Colonic mucosa (tissue), 4 donors: ENCODE data around the gene ACE2. TPM values are rescaled to one million over a fixed set of nuclear protein-coding genes. Genes with fewer than 3 reads are reported as not detected.

Source experiments
- DNase-seq: peaks from one replicate; pipeline ENCODE4 v3.0.0-alpha.2; 2020
- H3K27ac ChIP-seq: fragments of 200-600 bp; one replicate; pipeline ENCODE4 v1.8.0; 2021
- H3K27me3 ChIP-seq: fragments of 200-600 bp; one replicate; pipeline ENCODE4 v1.8.0; 2021
- H3K36me3 ChIP-seq: fragments of 200-600 bp; one replicate; pipeline ENCODE4 v1.8.0; 2021
- H3K4me1 ChIP-seq: fragments of 200-600 bp; one replicate; pipeline ENCODE4 v1.8.0; 2021; ENCODE audit warnings: mild to moderate bottlenecking
- H3K4me3 ChIP-seq: fragments of 200-600 bp; one replicate; pipeline ENCODE4 v1.8.0; 2021
- H3K9ac ChIP-seq, 2 donors: one replicate each; pipeline ENCODE4 v1.7.0; 2013; ENCODE audit warnings: control low read depth in 2 of 2, low read depth in 2 of 2, low read length in 2 of 2
- H3K9me3 ChIP-seq: fragments of 200-600 bp; one replicate; pipeline ENCODE4 v1.8.0; 2021
- CTCF ChIP-seq: fragments of 200-600 bp; IDR thresholded peaks from one replicate; pipeline ENCODE4 v1.8.0; 2022; ENCODE audit warnings: antibody characterized with exemption, mild to moderate bottlenecking
- intact Hi-C: fragments of 100-400 bp; cut with DNase I; formaldehyde crosslinking; loops from one replicate; pipeline ENCODE4 v1.14.1; 2022
- total RNA-seq, 2 donors: library from RNA; stranded (reverse); fragmentation: NEBNext Ultra II Directional in 1 of 2; extraction: Animal tissue kit (Norgen Biotek cat#: 25700) in 1 of 2; gene quantifications; one replicate each; pipeline ENCODE4 v1.2.1, GENCODE V29; 2021
- donor health status: healthy.
- donor health status: DM: no; HTN: no; CAD: no.
- donor health status: DM: no; HTN: no; CAD: no.

Gene ACE2
- total RNA-seq, 2 donors from 2014 or later = 19.5 to 38.7 TPM

DNA sequence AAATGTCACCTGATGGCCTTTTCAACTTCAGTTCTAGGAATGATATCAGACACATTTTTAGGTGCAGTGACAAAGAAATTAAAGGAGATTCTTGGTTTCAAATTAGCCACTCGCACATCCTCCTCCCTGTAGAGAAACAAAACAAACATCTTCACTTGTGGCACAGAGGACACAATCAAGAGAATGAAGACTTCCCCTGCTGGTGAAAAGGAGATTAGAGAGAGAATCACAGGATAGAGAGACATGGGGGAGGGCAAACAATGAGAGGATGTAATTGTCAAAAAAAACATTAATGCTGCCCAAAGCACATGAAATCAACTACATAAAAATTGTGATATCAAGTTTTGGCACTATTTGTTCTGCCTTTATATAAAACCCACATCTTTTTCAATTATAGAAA lies 34.5 kb downstream of the ACE2 start:
- H3K9ac ChIP-seq = no peak overlapping the region
- H3K27me3 ChIP-seq = no peaks in the 10 kb centered on the region
- no peak overlapping the region for H3K27ac ChIP-seq
- no peaks in the 10 kb centered on the region for H3K9me3 ChIP-seq
- H3K4me3 ChIP-seq = no peak overlapping the region
- no peaks in the 10 kb centered on the region for H3K36me3 ChIP-seq
- no peak for DNase-seq
- intact Hi-C loops = loop anchor here (10.0 kb wide), 1 partner anchor 221 kb away; no protein-coding TSS in a partner anchor
- no peak for TF ChIP-seq CTCF
- no peaks in the 10 kb centered on the region for H3K4me1 ChIP-seq

GRCh38 chrX:15564981-15565579 lies 35.7 kb downstream of the ACE2 start:
- intact Hi-C loops = loop anchor here (10.0 kb wide), 1 partner anchor 220 kb away; no protein-coding TSS in a partner anchor

DNA sequence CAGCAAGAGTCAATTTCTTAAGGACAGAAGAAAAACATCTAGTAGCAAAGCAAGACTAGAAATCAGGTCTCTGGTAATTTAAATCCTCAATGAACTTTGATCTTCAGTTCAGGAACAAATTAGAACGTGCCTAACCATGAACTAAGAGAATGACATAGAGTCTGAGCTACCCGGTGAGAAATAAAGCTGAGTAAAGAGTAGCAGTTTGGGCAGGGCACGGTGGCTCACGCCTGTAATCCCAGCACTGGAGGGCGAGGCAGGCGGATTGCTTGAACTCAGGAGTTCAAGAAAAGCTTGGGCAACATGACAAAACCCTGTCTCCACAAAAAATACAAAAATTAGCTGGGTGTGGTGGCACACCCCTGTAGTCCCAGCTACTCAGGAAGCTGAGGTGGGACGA lies 37.7 kb downstream of the ACE2 start:
- Histone ChIP-seq H3K9ac (no peak overlapping the region), H3K4me1 (no peaks in the 10 kb centered on the region), H3K27me3 (no peaks in the 10 kb centered on the region), H3K4me3 (no peak overlapping the region), H3K36me3 (no peaks in the 10 kb centered on the region), H3K27ac (no peak overlapping the region), H3K9me3 (no peaks in the 10 kb centered on the region)
- no peak for TF ChIP-seq CTCF
- peak; percentile 38 for DNase-seq
- intact Hi-C loops = loop anchor here (10.0 kb wide), 1 partner anchor 218 kb away; no protein-coding TSS in a partner anchor

More at GRCh38 chrX:15564981-15565579, 35.7 kb downstream of the ACE2 start:
- H3K4me3 ChIP-seq = no peak overlapping the region
- H3K4me1 ChIP-seq = no peaks in the 10 kb centered on the region
- TF ChIP-seq CTCF = peak; percentile 34
- no peak overlapping the region for H3K9ac ChIP-seq
- no peak overlapping the region for H3K27ac ChIP-seq
- peak; percentile 70 for DNase-seq
- H3K9me3 ChIP-seq = no peaks in the 10 kb centered on the region
- no peaks in the 10 kb centered on the region for H3K27me3 ChIP-seq
- H3K36me3 ChIP-seq = no peaks in the 10 kb centered on the region

GRCh38 chrX:15560924-15561323 lies 39.8 kb downstream of the ACE2 start:
- no peak overlapping the region for H3K4me3 ChIP-seq
- H3K36me3 ChIP-seq = no peaks in the 10 kb centered on the region
- no peak overlapping the region for H3K27ac ChIP-seq
- H3K4me1 ChIP-seq = no peaks in the 10 kb centered on the region
- H3K9me3 ChIP-seq = no peaks in the 10 kb centered on the region
- no peak for DNase-seq
- no peak for TF ChIP-seq CTCF
- intact Hi-C loops = loop anchor here (10.0 kb wide), 1 partner anchor 216 kb away; no protein-coding TSS in a partner anchor
- no peaks in the 10 kb centered on the region for H3K27me3 ChIP-seq
- H3K9ac ChIP-seq = no peak overlapping the region

- H3K27ac ChIP-seq = no peak overlapping the region
- no peak overlapping the region for H3K4me3 ChIP-seq
- TF ChIP-seq CTCF = no peak
- no peaks in the 10 kb centered on the region for H3K27me3 ChIP-seq
- H3K9me3 ChIP-seq = no peaks in the 10 kb centered on the region
- no peak for DNase-seq
- no peaks in the 10 kb centered on the region for H3K4me1 ChIP-seq
- no peaks in the 10 kb centered on the region for H3K36me3 ChIP-seq
- H3K9ac ChIP-seq = no peak overlapping the region
- intact Hi-C loops = no loop called here
These were observed 41.5 kb downstream of the ACE2 start for GRCh38 chrX:15559227-15559626.
